Activated T-cell treated with anti-CD3 and anti-CD28 coated beads, Interleukin-2, amount 50 U/mL, for 4 hours (primary cell): ENCODE measurements around the gene SH3TC2. TPM values are rescaled to one million over a fixed set of nuclear protein-coding genes. Genes with fewer than 3 reads are reported as not detected.

Experiments
- ATAC-seq, 2 donors: fragments of 200-7000 bp; cut with Tn5 transposase; one replicate each; pipeline ENCODE4 v1.10.0; 2021
- DNase-seq: peaks from one replicate; pipeline ENCODE4 v3.0.0-alpha.2; 2020
- H3K27me3 Mint-ChIP-seq: one replicate; pipeline ENCODE4 v1.8.0; 2021; ENCODE audit warnings: low read depth, mixed read lengths
- H3K36me3 Mint-ChIP-seq: one replicate; pipeline ENCODE4 v1.8.0; 2022; ENCODE audit warnings: mixed read lengths; ENCODE audit not compliant: insufficient read depth
- H3K4me1 Mint-ChIP-seq: one replicate; pipeline ENCODE4 v1.8.0; 2021; ENCODE audit warnings: low read depth, mixed read lengths
- H3K4me3 Mint-ChIP-seq: one replicate; pipeline ENCODE4 v1.8.0; 2021; ENCODE audit warnings: mild to moderate bottlenecking, moderate library complexity, mixed read lengths
- H3K9me3 Mint-ChIP-seq: one replicate; pipeline ENCODE4 v1.8.0; 2021; ENCODE audit warnings: mixed read lengths
- total RNA-seq, 3 donors: library from RNA; stranded (reverse); gene quantifications; one replicate each; pipeline ENCODE4 v1.2.1, GENCODE V29; 2021

SH3TC2 gene
- total RNA-seq, 3 donors from 2014 or later, result not detected

DNA sequence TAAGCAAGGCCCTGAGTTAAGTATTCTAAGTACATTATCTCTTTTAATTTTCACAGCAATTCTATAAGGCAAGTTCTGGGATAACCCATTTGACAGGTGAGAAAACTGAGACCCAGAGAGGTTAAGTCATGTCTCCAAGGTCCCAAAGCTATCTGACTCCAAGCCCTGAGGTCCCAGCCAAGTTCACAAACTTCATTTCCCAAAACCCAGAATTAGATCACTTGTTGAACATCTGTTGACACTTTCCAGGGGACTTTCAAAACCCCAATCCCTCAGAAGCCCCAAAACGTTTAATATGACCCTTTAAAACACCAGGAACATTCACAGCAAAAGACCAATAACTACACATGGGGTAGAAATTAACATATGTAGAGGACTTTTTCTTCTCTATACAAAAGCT lies 72.0 kb downstream of the SH3TC2 start:
- H3K27me3 Mint-ChIP-seq, result peaks cover 18% of the 10 kb centered on the region
- no peak overlapping the region for H3K4me3 Mint-ChIP-seq
- ATAC-seq (no peak), DNase-seq (no peak)
- H3K4me1 Mint-ChIP-seq, result no peaks in the 10 kb centered on the region
- no peaks in the 10 kb centered on the region for H3K36me3 Mint-ChIP-seq
- no peaks in the 10 kb centered on the region for H3K9me3 Mint-ChIP-seq

DNA sequence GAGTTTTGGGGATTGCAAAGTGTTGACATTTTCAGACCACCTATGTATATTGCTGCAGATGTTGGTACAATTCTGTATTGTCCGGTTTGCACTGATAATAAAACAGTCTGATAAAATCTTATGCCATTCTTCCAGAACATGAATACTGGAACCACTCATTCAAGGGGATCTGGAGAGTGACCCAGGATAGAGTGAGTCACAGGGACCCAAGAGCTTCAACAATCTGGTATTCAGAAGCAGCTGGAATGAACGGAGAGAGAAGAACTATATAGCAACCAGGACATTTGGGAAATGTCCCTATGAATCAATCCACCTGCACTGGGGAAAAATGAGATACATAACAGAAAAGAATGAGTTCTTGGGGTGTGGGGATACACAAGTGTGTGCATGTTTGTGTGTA lies 73.3 kb downstream of the SH3TC2 start:
- Mint-ChIP-seq H3K9me3 (no peaks in the 10 kb centered on the region), H3K27me3 (peaks cover 15% of the 10 kb centered on the region), H3K4me1 (no peaks in the 10 kb centered on the region), H3K36me3 (no peaks in the 10 kb centered on the region), H3K4me3 (no peak overlapping the region)
- DNase-seq (no peak), ATAC-seq (no peak)

DNA sequence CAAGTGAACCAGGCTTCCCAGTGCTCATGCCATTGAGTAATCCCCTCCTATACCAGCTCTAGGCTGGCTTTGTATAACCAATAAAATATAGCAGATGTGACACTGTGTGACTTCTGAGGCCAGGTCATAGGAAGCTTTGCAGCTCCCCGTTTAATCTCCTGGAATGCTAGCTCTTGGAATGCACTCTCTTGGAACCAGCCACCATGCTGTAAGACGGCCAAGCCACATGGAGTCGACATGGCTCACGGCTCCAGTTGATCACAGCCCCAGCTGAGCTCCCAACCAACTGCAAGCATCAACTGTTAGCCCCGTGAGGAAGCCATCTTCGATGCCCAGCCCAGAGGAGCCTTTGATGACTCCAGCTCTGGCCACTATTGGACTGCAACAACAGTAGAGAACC lies 74.5 kb downstream of the SH3TC2 start:
- H3K9me3 Mint-ChIP-seq, result no peaks in the 10 kb centered on the region
- H3K4me1 Mint-ChIP-seq, result no peaks in the 10 kb centered on the region
- ATAC-seq (no peak), DNase-seq (no peak)
- no peak overlapping the region for H3K4me3 Mint-ChIP-seq
- no peaks in the 10 kb centered on the region for H3K36me3 Mint-ChIP-seq
- peaks cover 15% of the 10 kb centered on the region for H3K27me3 Mint-ChIP-seq

- no peak for ATAC-seq
- Mint-ChIP-seq H3K4me3 (no peak overlapping the region), H3K9me3 (no peaks in the 10 kb centered on the region), H3K27me3 (peaks cover 17% of the 10 kb centered on the region), H3K4me1 (no peaks in the 10 kb centered on the region), H3K36me3 (no peaks in the 10 kb centered on the region)
- DNase-seq, result no peak
These were observed 76.2 kb downstream of the SH3TC2 start for GRCh38 chr5:148986636-148987035.

- Mint-ChIP-seq H3K36me3 (no peaks in the 10 kb centered on the region), H3K4me3 (no peak overlapping the region), H3K27me3 (peaks cover 17% of the 10 kb centered on the region), H3K4me1 (no peaks in the 10 kb centered on the region), H3K9me3 (no peaks in the 10 kb centered on the region)
- DNase-seq (no peak), ATAC-seq (no peak)
These were observed 78.5 kb downstream of the SH3TC2 start for GRCh38 chr5:148984345-148984744.

DNA sequence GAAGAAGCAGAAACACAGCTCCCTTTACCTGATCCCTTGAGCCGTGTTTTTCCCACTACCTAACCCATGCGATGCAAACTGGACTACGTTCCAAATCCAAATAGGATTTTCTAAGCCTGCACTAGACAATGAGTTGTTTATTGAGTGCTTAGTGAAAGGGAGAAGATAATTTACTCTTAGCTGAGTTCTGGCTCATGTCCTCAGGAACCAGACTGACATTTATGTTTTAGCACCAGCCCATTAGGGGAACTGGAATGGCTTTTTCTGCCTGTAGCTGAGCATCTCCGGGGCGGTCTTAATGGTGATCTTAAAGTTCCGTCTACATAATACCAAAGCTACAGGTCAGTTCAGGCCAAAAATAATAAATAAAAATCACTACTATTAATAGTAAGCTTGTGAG lies 81.5 kb downstream of the SH3TC2 start:
- Mint-ChIP-seq H3K4me1 (no peaks in the 10 kb centered on the region), H3K4me3 (no peak overlapping the region), H3K27me3 (peaks cover 6% of the 10 kb centered on the region), H3K9me3 (no peaks in the 10 kb centered on the region), H3K36me3 (no peaks in the 10 kb centered on the region)
- DNase-seq, result no peak
- no peak for ATAC-seq

- H3K9me3 Mint-ChIP-seq, result no peaks in the 10 kb centered on the region
- H3K4me3 Mint-ChIP-seq, result no peak overlapping the region
- no peaks in the 10 kb centered on the region for H3K4me1 Mint-ChIP-seq
- no peak for DNase-seq
- H3K36me3 Mint-ChIP-seq, result no peaks in the 10 kb centered on the region
- no peak for ATAC-seq
- peaks cover 2% of the 10 kb centered on the region for H3K27me3 Mint-ChIP-seq
These were observed 82.1 kb downstream of the SH3TC2 start for GRCh38 chr5:148980731-148981130.

DNA sequence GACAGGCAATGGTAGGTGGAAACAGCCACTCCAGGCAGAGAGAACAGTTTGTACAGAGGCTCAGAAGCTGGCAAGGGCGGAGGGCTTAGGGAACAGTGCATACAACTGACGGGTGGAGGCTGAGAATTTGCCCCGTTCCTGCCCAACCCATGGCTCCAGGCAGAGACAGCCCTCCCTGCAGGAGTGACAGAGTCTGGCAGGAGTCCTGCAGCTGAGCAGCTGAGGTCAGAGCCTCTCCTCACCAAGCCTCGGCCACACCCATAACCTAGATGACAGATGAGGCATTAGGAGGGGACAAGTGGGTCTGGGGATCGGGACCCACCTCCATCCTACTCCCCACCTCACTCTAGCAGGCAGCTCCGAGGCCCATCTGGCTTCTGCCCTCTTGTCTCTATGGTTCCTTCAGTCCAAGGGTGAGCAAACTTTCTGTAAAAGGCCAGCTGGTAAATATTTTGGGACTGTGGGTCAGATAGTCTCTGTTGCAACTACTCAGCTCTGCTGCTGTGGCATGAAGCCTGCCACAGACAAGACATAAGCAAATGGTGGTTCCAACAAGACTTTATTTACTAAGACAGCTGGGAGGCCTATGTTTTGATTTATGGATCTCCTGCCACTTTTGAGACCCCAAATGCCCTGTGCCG lies 83.7 kb downstream of the SH3TC2 start:
- Mint-ChIP-seq H3K4me3 (no peak overlapping the region), H3K9me3 (no peaks in the 10 kb centered on the region), H3K27me3 (peaks cover 2% of the 10 kb centered on the region), H3K36me3 (no peaks in the 10 kb centered on the region), H3K4me1 (no peaks in the 10 kb centered on the region)
- no peak for DNase-seq
- no peak for ATAC-seq

DNA sequence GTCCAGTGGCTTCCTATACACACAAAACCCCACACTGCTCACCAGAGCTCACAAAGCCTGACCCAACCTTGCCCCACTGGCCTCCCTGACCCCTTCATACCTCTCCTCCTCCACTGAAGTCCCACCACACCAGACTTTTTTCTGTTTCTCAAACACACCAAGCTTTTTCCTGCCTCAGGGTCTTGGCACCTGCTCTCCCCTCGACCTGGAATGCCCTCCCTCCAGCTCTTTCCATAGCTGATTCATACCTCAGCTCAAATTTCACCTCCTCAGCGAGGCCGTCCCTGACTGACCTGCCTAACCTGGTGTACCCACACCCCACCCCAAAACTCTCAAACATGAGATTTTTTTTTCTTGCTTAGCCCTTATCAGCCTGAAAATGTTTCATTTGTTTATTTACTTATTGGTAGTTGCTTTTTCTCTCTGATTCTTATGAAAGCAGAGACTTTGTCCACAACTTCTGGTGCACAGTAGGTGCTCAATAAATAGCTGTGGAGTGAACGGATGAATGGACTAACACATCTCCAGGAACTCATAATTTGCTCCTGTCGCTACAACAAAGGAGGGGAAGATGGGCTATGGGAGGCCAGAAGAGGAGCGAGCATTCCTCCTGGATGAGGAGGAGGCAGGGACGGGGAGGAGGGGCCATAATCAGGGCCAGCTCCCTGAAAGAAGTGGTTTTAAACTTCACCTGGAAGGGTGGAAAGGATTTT lies 84.3 kb downstream of the SH3TC2 start:
- ATAC-seq, result no peak
- H3K27me3 Mint-ChIP-seq, result peaks cover 5% of the 10 kb centered on the region
- H3K4me3 Mint-ChIP-seq, result no peak overlapping the region
- H3K9me3 Mint-ChIP-seq, result no peaks in the 10 kb centered on the region
- H3K4me1 Mint-ChIP-seq, result no peaks in the 10 kb centered on the region
- H3K36me3 Mint-ChIP-seq, result no peaks in the 10 kb centered on the region
- no peak for DNase-seq

DNA sequence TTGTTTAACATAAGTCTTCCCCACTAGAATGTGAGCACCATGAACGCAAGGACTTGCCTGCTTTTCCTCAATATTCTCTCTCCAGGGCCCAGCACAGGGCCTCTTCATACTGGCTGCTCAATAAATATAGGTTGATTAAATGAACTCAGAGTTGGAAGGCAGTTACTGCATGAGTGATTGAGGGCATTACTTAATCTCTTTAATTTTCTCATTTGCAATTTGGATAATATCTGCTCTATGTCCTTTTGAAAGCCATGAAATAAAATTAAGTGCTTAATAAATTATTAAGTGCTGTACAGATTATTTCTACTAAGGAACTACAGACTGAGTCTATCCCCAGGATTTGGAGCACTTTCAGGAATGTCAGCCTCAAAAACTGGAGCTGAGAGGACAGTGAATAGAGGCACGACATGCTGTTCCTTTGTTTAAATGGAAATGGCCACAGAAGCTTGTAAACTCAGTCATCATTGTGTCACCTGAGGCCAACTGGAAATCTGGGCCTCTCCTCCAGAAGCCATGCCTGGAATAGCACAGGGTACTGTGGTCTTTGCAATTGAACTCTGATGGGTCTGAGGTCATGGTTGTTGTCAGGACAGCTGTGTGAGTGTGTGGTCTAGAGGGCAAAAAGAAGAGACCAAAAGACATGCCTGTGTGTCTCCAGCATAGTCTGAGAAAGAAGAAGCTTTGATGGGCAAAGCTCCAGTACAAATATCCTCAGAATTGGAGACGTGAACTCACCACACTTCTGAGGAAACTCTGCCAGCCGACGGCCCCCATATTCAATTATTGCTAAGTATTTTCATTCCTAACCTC lies 86.1 kb downstream of the SH3TC2 start:
- Mint-ChIP-seq H3K36me3 (no peaks in the 10 kb centered on the region), H3K27me3 (peaks cover 2% of the 10 kb centered on the region), H3K4me3 (no peak overlapping the region), H3K4me1 (no peaks in the 10 kb centered on the region), H3K9me3 (no peaks in the 10 kb centered on the region)
- no peak for ATAC-seq
- DNase-seq, result no peak

- Mint-ChIP-seq H3K36me3 (no peaks in the 10 kb centered on the region), H3K9me3 (no peaks in the 10 kb centered on the region), H3K4me3 (no peak overlapping the region), H3K27me3 (peaks cover 2% of the 10 kb centered on the region), H3K4me1 (no peaks in the 10 kb centered on the region)
- DNase-seq (no peak), ATAC-seq (no peak)
These were observed 88.1 kb downstream of the SH3TC2 start for GRCh38 chr5:148974642-148975327.

- no peaks in the 10 kb centered on the region for H3K36me3 Mint-ChIP-seq
- H3K9me3 Mint-ChIP-seq, result no peaks in the 10 kb centered on the region
- H3K27me3 Mint-ChIP-seq, result peaks cover 2% of the 10 kb centered on the region
- H3K4me1 Mint-ChIP-seq, result no peaks in the 10 kb centered on the region
- DNase-seq (no peak), ATAC-seq (no peak)
- no peak overlapping the region for H3K4me3 Mint-ChIP-seq
These were observed 89.4 kb downstream of the SH3TC2 start for GRCh38 chr5:148973455-148973854.

GRCh38 chr5:148972974-148973374 lies 89.9 kb downstream of the SH3TC2 start:
- no peaks in the 10 kb centered on the region for H3K4me1 Mint-ChIP-seq
- no peaks in the 10 kb centered on the region for H3K36me3 Mint-ChIP-seq
- H3K27me3 Mint-ChIP-seq, result peaks cover 2% of the 10 kb centered on the region
- ATAC-seq, result no peak
- H3K9me3 Mint-ChIP-seq, result no peaks in the 10 kb centered on the region
- DNase-seq, result no peak
- H3K4me3 Mint-ChIP-seq, result no peak overlapping the region

DNA sequence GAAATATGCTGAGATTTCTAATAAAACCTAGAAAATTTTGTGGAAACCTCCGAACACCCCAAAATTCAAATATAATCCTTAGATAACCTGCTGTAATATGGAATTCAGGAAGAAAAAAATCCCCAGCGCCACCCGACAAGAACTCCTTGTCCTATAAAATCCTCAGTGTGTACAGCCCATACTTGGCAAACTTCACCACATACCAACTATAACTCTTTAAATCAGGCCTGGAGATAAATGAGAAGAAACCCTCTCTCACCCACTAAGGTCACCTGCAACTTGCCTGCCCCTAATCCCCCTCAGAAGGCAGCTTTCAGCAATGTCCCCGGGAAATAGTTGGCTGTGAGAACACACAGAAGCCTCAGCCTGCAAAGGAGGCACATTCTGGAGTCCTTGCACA lies 90.5 kb downstream of the SH3TC2 start:
- DNase-seq (no peak), ATAC-seq (no peak)

More for the DNA sequence above, 90.5 kb downstream of the SH3TC2 start:
- Mint-ChIP-seq H3K36me3 (no peaks in the 10 kb centered on the region), H3K4me3 (no peak overlapping the region), H3K9me3 (no peaks in the 10 kb centered on the region), H3K4me1 (no peaks in the 10 kb centered on the region), H3K27me3 (peaks cover 2% of the 10 kb centered on the region)
